Pancreas (tissue), 10 donors: ENCODE results near the gene EXD2. TPM values are rescaled to one million over a fixed set of nuclear protein-coding genes. Genes with fewer than 3 reads are reported as not detected.
"Not testable (repeated sequence)": the region's sequence is repeated elsewhere in the genome, so short reads cannot be mapped to it uniquely, and the experiment has no call there.

Experiments used
- ATAC-seq, 4 donors: fragments of 200-7000 bp; cut with Tn5 transposase; one replicate each; pipeline versions ENCODE4 v1.8.0 to v1.9.1; 2020; ENCODE audit warnings: mild to moderate bottlenecking in 4 of 4, moderate library complexity in 4 of 4
- DNase-seq, 6 donors: peaks; one replicate each; pipeline ENCODE4 v3.0.0-alpha.2; 2020
- FAIRE-seq: peaks from 2 replicates; lab custom pipeline; 2012; peaks lifted over from hg19 to GRCh38; lab: Jason Lieb, UNC
- H3K27ac ChIP-seq, 4 donors: fragments of 200-600 bp; sonication (generic); 1 replicate in 3 of 4; 2 replicates in 1 of 4; pipeline versions ENCODE4 v1.5.0 to v1.8.0; 2020
- H3K27me3 ChIP-seq, 4 donors: fragments of 200-600 bp; one replicate each; pipeline ENCODE4 v1.8.0; 2021
- H3K36me3 ChIP-seq, 3 donors: fragments of 200-600 bp; sonication (generic) in 1 of 3; one replicate each; pipeline versions ENCODE4 v1.5.0 to v1.8.0; 2020 to 2021
- H3K4me1 ChIP-seq, 3 donors: fragments of 200-600 bp; one replicate each; pipeline ENCODE4 v1.8.0; 2021
- H3K4me3 ChIP-seq, 4 donors: fragments of 200-600 bp; sonication (generic) in 2 of 4; one replicate each; pipeline versions ENCODE4 v1.5.0 to v1.8.0; 2020 to 2021
- H3K9me3 ChIP-seq, 4 donors: fragments of 200-600 bp; one replicate each; pipeline ENCODE4 v1.8.0; 2021
- CTCF ChIP-seq, 4 donors: fragments of 200-600 bp; sonication (generic) in 3 of 4; IDR thresholded peaks; one replicate each; pipeline versions ENCODE4 v1.5.0 to v1.8.0; 2021; ENCODE audit warnings: antibody characterized with exemption in 4 of 4
- WGBS, 2 donors: extraction: QIAGEN DNeasy Blood & Tissue Kit; methylation state at CpG; one replicate each; pipeline ENCODE4 v1.1.7; 2013; 5-methylcytosine and 5-hydroxymethylcytosine counted together
- intact Hi-C, 3 donors: fragments of 100-400 bp; cut with DNase I; formaldehyde crosslinking; loops; one replicate each; pipeline versions ENCODE4 v1.11.1 to v1.14.2; 2022
- polyA plus RNA-seq, 2 donors: library from polyadenylated mRNA; stranded (reverse); fragments of 200-250 nt; gene quantifications; one replicate each; pipeline ENCODE4 v1.2.3, GENCODE V29; 2013
- total RNA-seq, 6 donors: library from RNA; stranded (reverse); fragmentation: NEBNext Ultra II Directional in 4 of 6; extraction: Animal tissue kit (Norgen Biotek cat#: 25700) in 4 of 6; gene quantifications; one replicate each; pipeline versions ENCODE4 v1.2.1 to v1.2.4, GENCODE V29; 2021 to 2023
- donor health status: healthy with polysubstance abuse.
- donor health status: DM: no; HTN: no; CAD: no; lungs with moderate emphysema.
- donor health status: DM: no; HTN: no; CAD: no.
- donor health status: control.
- donor health status: control.
- donor health status: Bipolar disorder and iron deficiency.
- donor health status: DM: yes; HTN: yes; CAD: no.
- donor health status: DM: no; HTN: no; CAD: no.
- donor health status: DM: no; HTN: no; CAD: no.
- donor health status: DM: yes; HTN: yes; CAD: no.

EXD2 gene
- total and polyA plus RNA-seq, 8 donors = 9.5 to 24.5 (median 18.5) TPM

- Histone ChIP-seq H3K36me3 (peaks cover 0 to 15% (median 0%) of the 10 kb centered on the region in 3 donors), H3K27me3 (no peaks in the 10 kb centered on the region), H3K9me3 (no peaks in the 10 kb centered on the region), H3K4me3 (no peak overlapping the region), H3K4me1 (peaks cover 0 to 6% (median 0%) of the 10 kb centered on the region in 3 donors), H3K27ac (no peak overlapping the region)
- DNase-seq (no peak), ATAC-seq (no peak), FAIRE-seq (no peak)
- TF ChIP-seq CTCF (IDR thresholded peaks at IDR 0.05) = no peak
- WGBS, 2 donors = 82 to 87% methylated on average over 5 of the region's 5 CpGs
- intact Hi-C loops = no loop called here
These were observed 17.4 kb downstream of the EXD2 start for GRCh38 chr14:69208666-69209065.

- no peak overlapping the region for H3K4me3 ChIP-seq
- no peak for TF ChIP-seq CTCF (IDR thresholded peaks at IDR 0.05)
- peaks cover 0 to under 1% (median 0%) of the 10 kb centered on the region in 3 donors for H3K4me1 ChIP-seq
- H3K27me3 ChIP-seq = no peaks in the 10 kb centered on the region
- peak; percentile 86 to 94 (median 90) for ATAC-seq
- H3K27ac ChIP-seq = no peak overlapping the region
- DNase-seq = no peak
- H3K9me3 ChIP-seq = no peaks in the 10 kb centered on the region
- intact Hi-C loops = no loop called here
- 19 to 22% methylated on average over 2 of the region's 2 CpGs for WGBS, 2 donors
- peak; percentile 70 for FAIRE-seq
- H3K36me3 ChIP-seq = peaks cover 0 to 15% (median 0%) of the 10 kb centered on the region in 3 donors
These were observed 23.1 kb downstream of the EXD2 start for GRCh38 chr14:69214393-69214792.

GRCh38 chr14:69217663-69218062 lies 26.4 kb downstream of the EXD2 start:
- H3K4me1 ChIP-seq, ATAC-seq, FAIRE-seq, intact Hi-C loops, H3K27ac ChIP-seq, H3K36me3 ChIP-seq, DNase-seq, H3K9me3 ChIP-seq, H3K27me3 ChIP-seq, H3K4me3 ChIP-seq: not testable (repeated sequence)
- WGBS, 2 donors = 86 to 94% methylated on average over 1 to 3 of the region's 3 CpGs

- TF ChIP-seq CTCF (IDR thresholded peaks at IDR 0.05) = no peak
- ATAC-seq (no peak), DNase-seq (no peak), FAIRE-seq (no peak)
- no peak overlapping the region for H3K4me3 ChIP-seq
- intact Hi-C loops = no loop called here
- no peaks in the 10 kb centered on the region for H3K27me3 ChIP-seq
- no peak overlapping the region for H3K27ac ChIP-seq
- H3K4me1 ChIP-seq = peaks cover 0 to 6% (median 0%) of the 10 kb centered on the region in 3 donors
- no peaks in the 10 kb centered on the region for H3K36me3 ChIP-seq
- no peaks in the 10 kb centered on the region for H3K9me3 ChIP-seq
- 84 to 85% methylated on average over 4 of the region's 4 CpGs for WGBS, 2 donors
These were observed 33.6 kb downstream of the EXD2 start for GRCh38 chr14:69224946-69225345.

GRCh38 chr14:69226178-69226577 lies 34.9 kb downstream of the EXD2 start:
- no peaks in the 10 kb centered on the region for H3K27me3 ChIP-seq
- peak overlapping the region in 2 of 4 donors; percentile 27 to 33 for H3K27ac ChIP-seq
- TF ChIP-seq CTCF (IDR thresholded peaks at IDR 0.05) = no peak
- DNase-seq (no peak), FAIRE-seq (no peak), ATAC-seq (peak in 3 of 4 donors; percentile 25 to 45 (median 28))
- 37 to 46% methylated on average over 9 of the region's 9 CpGs for WGBS, 2 donors
- H3K4me1 ChIP-seq = peaks cover 0 to 6% (median 0%) of the 10 kb centered on the region in 3 donors
- H3K9me3 ChIP-seq = no peaks in the 10 kb centered on the region
- intact Hi-C loops = no loop called here
- no peak overlapping the region for H3K4me3 ChIP-seq
- peaks cover 0 to 6% (median 0%) of the 10 kb centered on the region in 3 donors for H3K36me3 ChIP-seq
